GM19324 (cell line): ENCODE measurements around the gene ANKRD24.
"Not testable (repeated sequence)": the region's sequence is repeated elsewhere in the genome, so short reads cannot be mapped to it uniquely, and the experiment has no call there.

ENCODE experiments used
- ATAC-seq: cut with Tn5 transposase; IDR thresholded peaks from one replicate; pipeline ENCODE4 v1.9.1; 2021; ENCODE audit warnings: mild to moderate bottlenecking, moderate library complexity; ENCODE audit not compliant: unreplicated experiment, low FRiP score

The ANKRD24 gene

DNA sequence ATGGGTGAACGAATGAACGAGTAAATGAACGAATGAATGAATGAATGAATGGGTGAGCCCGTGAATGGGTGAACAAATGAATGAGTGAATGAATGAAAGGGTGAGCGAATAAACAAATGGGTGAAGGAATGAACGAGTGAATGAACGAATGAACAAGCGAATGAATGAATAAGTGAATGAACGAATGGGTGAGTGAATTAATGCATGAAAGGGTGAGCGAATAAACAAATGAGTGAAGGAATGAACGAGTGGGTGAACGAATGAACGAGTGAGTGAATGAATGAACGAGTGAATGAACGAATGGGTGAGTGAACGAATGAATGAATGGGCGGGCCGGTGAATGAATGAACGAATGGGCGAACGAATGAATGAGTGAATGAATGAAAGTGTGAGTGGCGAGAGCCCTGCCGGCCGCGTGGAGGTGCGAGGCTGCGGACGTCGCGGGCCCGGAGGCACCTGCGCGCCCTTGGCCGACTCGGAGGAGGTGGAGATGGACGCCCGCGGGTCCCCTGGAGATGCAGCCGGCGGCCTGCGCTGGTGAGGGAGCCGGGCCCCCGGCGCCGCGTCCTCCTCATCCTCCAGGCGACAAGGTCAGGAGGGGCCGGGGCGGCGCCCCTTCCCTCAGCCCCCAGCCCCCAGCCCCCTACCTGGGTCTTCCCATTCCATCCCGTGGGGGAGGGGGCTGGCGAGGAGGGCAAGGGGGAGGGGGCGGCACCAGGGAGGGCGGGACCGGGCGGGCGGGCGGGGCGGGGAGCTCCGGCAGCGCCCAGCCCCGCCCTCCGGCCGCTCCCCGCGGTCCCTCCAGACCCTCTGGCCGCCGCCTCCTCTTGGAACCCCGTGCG is 15.4 kb downstream of the ANKRD24 start:
- ATAC-seq = no peak

GRCh38 chr19:4198467-4199126 is 16.1 kb downstream of the ANKRD24 start:
- no peak for ATAC-seq

- no peak for ATAC-seq
Observed at GRCh38 chr19:4199699-4200293, 17.3 kb downstream of the ANKRD24 start.

DNA sequence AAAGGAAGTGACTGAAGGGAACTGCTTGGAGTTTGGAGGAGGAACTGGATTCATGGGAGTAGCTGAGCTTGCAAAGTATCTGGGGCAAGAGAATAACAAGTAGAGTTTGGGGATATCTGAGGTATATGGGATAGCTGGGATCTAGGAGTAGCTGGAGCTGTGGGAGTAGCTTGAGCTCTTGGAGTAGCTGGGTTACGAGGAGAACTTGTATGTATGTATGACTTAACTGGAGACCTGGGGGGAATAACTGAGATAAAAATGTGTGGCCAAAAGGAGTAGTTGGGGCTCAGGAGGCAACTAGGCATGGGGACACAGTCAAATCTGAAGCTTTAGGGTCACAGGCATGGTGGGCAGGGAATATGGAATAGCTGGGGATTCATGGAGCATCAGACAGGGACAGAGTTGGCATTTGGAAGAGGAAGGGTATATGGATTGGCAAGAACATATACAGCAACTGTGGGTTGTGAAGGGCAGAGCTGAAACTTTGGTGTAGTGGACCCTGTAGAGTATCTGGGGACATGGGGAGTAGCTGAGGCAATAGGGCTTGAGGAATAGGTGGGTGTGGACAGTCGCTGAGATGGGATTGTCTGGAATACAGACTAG is 18.6 kb downstream of the ANKRD24 start:
- ATAC-seq = no peak

GRCh38 chr19:4201798-4202197 is 19.3 kb downstream of the ANKRD24 start:
- ATAC-seq = no peak

DNA sequence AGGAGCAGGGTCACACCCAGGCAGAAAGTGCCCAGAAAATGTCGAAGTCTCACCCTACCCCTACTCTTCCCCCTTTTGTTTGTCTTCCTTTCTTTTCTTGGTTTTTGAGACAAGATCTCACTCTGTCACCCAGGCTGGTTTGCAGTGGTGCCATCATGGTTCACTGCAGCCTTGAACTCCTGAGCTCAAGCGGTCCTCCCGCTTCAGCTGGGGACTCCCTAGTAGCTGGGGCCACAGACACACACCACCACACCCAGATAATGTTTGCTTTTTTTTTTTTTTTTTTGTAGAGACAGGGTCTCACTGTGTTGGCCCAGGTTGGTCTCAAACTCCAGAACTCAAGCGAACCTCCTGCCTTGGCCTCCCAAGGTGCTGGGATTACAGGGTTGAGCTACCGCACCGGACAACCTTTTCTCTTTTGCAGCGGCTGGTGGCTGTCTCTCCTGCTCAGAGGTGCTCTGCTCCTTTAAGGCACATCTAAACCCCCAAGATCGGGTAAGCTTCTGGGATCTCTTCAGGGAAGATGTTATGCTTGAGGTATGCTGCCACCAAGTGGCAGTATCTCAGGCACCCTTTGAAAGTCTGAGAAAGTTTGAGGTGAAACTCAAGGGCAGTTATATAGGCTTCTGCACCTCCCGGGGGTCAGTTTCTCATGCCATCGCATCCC is 24.5 kb downstream of the ANKRD24 start:
- no peak for ATAC-seq

GRCh38 chr19:4208385-4209094 is 26.1 kb downstream of the ANKRD24 start:
- ATAC-seq = no peak

DNA sequence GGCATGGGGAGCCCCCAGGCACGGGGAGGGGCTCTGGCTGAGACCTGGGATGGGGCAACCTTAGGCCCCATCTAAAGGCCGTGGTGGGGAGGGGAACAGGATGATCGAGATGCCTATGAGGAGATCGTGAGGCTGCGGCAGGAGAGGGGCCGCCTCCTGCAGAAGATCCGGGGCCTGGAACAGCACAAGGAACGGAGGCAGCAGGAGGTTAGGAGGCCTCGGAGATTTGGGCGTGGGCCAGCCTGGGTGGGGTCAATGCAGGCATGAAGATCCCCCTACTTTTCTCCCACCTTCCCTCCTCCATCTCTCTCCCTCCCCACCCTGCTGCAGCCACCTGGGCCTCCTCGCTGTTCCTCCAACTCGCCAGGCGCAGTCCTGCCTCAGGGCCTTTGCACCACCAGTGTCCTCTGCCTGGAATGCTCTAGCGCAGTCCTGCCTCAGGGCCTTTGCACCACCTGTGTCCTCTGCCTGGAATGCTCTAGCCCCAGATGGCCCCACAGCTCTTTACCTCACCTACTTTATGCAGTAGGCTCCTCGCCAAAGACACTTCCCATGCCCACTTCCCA is 27.8 kb downstream of the ANKRD24 start:
- no peak for ATAC-seq

- no peak for ATAC-seq
Observed at GRCh38 chr19:4213116-4213515, 30.6 kb downstream of the ANKRD24 start.

- no peak for ATAC-seq
Observed at GRCh38 chr19:4215807-4216206, 33.3 kb downstream of the ANKRD24 start.

- no peak for ATAC-seq
Observed at GRCh38 chr19:4216846-4217245, 34.4 kb downstream of the ANKRD24 start.

GRCh38 chr19:4217429-4218264 is 35.2 kb downstream of the ANKRD24 start:
- ATAC-seq = no peak

- ATAC-seq = not testable (repeated sequence)
Observed at GRCh38 chr19:4218523-4218922, 36.0 kb downstream of the ANKRD24 start.

GRCh38 chr19:4220188-4220587 is 37.7 kb downstream of the ANKRD24 start:
- ATAC-seq = no peak

GRCh38 chr19:4224470-4224869 is 42.0 kb downstream of the ANKRD24 start:
- no peak for ATAC-seq

DNA sequence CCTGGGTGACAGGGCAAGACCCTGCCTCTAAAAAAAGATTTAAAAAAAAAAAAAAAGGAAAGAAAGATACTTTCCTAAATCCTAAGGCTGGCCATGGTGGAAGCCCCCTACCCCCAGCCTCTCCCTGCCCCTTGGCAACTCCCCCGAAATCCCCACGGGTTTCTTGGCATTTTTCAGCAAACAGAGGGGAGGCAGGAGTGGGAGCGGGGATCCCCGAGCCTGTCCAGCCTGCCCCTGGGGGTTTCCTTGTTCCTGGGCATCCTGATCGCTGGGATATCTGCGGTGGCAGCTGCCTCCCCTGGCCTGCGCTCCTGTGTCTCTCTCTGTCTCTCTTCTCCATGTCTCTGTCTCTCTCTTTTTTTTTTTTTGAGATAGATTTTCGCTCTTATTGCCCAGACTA is 43.4 kb downstream of the ANKRD24 start:
- no peak for ATAC-seq

- ATAC-seq = no peak
Observed at GRCh38 chr19:4227771-4228170, 45.3 kb downstream of the ANKRD24 start.

DNA sequence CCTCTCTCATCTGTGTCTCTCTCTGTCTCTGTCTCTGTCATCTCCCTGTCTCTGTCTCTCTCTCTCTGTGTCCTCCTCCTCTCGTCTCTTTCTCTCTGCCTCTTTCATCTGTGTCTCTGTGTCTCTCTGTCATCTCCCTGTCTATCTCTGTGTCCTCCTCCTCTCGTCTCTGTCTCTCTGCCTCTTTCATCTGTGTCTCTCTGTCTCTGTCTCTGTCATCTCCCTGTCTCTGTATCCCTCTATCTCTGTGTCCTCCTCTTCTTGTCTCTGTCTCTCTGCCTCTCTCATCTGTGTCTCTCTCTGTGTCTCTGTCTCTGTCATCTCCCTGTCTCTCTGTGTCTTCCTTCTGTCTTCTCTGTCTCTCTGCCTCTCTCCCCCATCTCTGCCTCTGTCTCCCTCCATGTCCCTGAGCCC is 46.3 kb downstream of the ANKRD24 start:
- no peak for ATAC-seq
